ENCODE data around the gene SPOCK1.
"Not testable (repeated sequence)": the region's sequence is repeated elsewhere in the genome, so short reads cannot be mapped to it uniquely, and the experiment has no call there.

Gene SPOCK1

DNA sequence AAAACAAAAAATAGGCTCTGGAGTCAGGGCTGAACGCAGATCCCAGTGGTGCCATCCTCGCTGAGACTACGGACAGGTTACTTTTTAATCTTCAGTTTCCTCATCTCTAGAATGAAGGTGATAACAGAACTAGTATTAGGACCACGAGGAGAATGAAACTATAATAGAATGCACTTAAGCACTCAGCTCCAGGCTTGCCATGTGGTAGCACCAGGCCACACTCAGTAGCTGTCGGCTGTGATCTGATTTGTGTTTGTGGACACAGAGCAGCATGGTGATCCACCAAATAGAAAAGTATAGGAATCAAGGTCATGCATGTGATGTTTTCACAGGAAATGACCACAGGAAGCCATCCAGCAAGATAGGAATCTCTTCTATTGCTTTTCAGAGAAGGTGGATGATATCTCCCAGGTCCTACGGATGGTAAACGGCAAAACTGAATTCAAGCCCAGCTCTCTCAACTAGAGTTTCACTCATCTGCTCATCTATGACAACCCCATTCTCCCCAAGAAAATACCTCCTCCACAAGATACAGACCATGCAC lies 498.0 kb downstream of the SPOCK1 start:
- DNase-seq = no peak

GRCh38 chr5:136999787-137000186 lies 499.3 kb downstream of the SPOCK1 start:
- DNase-seq = no peak

DNA sequence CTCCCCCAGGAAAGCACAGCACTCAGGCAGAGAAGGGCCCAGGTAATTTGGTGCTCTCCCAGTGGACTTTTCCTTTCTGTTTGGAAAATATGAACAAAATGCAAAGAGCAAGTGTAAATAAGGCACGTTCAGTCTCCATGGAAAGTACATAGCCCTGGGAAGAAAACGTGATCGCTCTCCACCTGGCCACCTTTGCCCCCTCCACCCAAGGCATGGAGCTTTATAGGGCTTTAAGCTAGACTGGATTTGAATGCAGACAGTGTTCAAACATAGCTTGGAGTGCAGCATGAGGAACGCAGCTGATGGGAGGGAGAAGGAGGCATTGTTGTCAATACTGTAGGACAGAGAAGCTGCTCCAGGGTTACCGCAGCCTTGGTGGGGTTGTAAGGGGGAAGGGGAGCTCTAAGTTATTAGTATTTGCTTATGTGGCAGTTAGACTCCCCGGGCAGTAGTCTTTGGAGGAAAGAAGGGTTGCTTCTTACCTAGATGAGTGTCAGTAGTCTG lies 500.2 kb downstream of the SPOCK1 start:
- DNase-seq = no peak

DNA sequence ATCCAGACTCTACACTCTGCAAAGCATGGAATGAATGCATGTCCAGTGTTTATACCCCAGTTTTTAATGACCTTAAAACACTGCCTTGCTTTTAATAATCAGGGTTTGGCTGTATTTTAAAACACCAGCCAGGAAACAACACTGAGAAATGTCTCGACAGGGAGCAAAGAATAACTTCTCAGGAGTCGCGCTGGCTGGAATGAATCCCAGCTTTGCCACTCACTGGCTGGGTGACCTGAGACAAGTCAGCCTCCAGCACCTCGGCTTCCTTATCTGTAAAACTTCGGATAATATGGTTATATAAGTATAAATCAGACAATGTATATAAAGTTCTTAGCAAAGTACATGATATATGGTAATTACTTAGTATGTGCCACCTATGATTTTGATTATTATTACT lies 505.0 kb downstream of the SPOCK1 start:
- DNase-seq = no peak

- DNase-seq = no peak
Measured at GRCh38 chr5:136992796-136993489, 506.2 kb downstream of the SPOCK1 start.

- DNase-seq = no peak
Measured at GRCh38 chr5:136985785-136986475, 513.2 kb downstream of the SPOCK1 start.

DNA sequence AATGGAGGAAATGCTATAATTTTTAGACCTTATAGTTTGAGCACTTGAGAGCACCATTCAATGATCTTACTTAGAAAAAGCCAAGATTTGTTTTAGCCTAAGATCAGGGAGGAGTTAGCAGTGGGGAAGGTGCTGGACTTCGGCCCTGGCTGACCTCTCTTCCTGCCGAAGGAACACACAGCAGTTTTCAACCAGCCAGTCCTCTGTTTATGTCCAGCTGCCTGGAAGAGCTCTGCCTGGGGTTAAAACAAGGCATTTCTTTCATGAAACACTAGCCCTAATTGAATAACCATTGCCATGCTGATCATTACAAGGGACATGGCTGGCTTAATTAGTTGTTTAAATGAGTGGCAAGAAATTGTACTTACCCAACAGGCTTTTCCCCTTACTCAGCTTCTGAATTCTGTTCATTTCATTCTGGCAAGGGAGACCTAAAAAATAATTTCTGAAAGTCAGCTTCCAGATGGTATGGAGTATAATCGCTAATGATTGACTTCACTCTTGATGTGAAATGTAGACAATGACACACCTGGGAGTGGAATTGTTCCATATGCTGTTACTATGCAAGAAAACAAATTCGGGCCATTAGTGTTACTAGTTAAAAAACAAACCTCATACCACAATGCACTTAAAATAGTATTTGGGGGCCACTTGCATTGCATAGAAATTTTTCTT lies 514.2 kb downstream of the SPOCK1 start:
- DNase-seq = no peak

DNA sequence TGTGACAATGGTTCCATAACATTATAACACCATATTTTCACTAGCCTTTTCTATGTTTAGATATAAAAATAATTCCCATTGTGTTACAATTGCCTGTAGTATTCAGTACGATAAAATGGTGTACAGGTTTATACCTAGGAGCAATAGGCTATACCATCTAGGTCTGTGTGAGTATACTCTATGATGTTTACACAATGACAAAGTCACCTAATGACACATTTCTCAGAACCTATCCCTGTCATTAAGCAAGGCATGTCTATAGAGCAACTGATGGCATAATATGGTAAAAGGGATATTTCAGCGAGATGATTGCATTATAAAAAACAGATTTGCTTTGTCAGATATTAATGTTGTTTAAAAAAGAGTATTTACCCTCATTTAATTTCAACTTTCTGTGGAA lies 517.2 kb downstream of the SPOCK1 start:
- DNase-seq = no peak

GRCh38 chr5:136979131-136979530 lies 520.0 kb downstream of the SPOCK1 start:
- DNase-seq = no peak

DNA sequence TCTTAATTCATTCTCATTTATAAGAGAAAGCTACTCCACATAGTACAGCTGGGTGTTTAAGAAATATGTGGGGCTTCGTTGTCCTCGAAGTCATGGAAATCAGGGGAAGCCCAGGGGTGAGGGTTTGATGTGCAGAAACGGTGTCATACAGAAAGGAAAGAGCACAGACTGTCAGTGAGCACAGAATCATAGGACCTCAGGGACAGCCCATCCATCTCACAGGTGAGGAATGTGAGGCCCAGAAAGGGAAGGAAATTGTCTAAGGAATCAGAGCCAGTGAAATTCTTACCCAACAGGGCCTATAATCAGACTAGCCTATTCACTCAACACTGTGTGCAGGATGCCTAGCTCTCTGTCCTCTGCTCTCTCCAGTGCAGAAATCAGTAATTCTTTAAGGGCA lies 535.6 kb downstream of the SPOCK1 start:
- no peak for DNase-seq

- DNase-seq = no peak
Measured at GRCh38 chr5:136957428-136957827, 541.7 kb downstream of the SPOCK1 start.

DNA sequence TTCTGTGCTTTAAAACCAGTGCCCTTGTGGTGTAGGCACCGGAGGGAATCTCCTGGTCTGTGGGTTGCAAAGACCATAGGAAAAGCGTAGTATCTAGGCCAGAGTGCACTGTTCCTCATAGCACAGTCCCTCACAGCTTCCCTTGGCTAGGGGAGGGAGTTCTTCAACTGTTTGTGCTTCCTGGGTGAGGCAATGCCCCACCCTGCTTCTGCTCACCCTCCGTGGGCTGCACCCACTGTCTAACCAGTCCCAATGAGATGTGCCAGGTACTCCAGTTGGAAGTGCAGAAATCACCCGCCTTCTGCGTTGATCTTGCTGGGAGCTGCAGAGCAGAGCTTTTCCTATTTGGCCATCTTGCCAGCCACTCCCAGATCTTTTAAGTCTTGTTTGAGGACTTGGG lies 545.0 kb downstream of the SPOCK1 start:
- DNase-seq = not testable (repeated sequence)

- not testable (repeated sequence) for DNase-seq
Measured at GRCh38 chr5:136953346-136954069, 545.6 kb downstream of the SPOCK1 start.

DNA sequence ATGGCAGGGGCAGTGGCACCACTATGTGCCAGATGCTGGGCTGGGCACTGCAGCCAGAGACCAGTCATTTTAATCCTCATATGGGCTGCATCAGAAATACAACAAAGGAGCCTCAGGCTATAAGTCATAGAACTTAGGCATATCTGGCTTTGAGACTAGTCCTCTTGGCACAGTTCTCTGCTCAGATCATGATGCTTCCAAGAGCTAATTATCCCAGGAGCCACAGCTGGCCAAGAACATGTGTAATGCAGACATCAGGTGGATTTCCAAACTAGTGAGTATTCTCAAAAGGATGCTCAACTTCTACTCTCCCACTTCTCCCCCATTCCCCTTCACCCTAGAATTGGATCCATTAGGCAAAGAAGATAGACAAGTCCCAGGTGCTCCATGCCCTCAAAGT lies 571.6 kb downstream of the SPOCK1 start:
- DNase-seq = no peak

DNA sequence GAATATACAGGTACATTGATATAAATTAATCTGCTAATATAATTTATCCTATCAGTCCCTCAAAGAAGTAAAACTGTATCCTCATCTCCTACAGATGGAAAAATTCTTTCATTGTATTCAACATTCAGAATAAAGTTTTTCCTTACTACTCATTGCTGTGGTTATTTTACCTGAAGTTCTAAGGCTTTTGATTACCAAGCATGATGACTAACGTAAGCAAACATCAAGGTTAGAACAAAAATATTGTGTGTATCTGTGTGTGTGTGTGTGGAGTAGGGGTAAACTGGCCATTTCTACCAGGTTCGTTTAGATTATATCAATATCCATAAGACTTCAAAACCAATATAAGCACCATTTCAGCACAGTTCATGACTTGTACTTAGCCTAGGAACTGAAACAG lies 573.1 kb downstream of the SPOCK1 start:
- DNase-seq = no peak
